Frontal cortex (tissue), 4 donors: ENCODE data around the gene PLXNC1. TPM values are rescaled to one million over a fixed set of nuclear protein-coding genes. Genes with fewer than 3 reads are reported as not detected.

ENCODE experiments used
- DNase-seq, 2 donors: peaks; one replicate each; pipeline ENCODE4 v3.0.0; 2012; ENCODE audit warnings: low spot score in 2 of 2
- FAIRE-seq: peaks from 2 replicates; lab custom pipeline; 2012; peaks lifted over from hg19 to GRCh38; lab: Jason Lieb, UNC
- total RNA-seq: library from RNA; depleted of rRNA; stranded (reverse); fragments of >200 nt; gene quantifications from one replicate; pipeline ENCODE4 v1.2.3, GENCODE V29; 2014
- donor health status: control.
- donor health status: control.
- donor health status: control.

The PLXNC1 gene
- total RNA-seq, 1 donor from 2014 or later, result 81.1 TPM

- no peak for FAIRE-seq
- DNase-seq, result peak in 1 of 2 donors; percentile 21
Measured at GRCh38 chr12:94277426-94278000, 129.1 kb downstream of the PLXNC1 start.

- no peak for DNase-seq
- FAIRE-seq, result no peak
Measured at GRCh38 chr12:94280063-94280462, 131.7 kb downstream of the PLXNC1 start.

GRCh38 chr12:94282675-94283074 is 134.3 kb downstream of the PLXNC1 start:
- FAIRE-seq, result no peak
- no peak for DNase-seq

- DNase-seq, result no peak
- FAIRE-seq, result no peak
Measured at GRCh38 chr12:94284046-94284445, 135.7 kb downstream of the PLXNC1 start.

GRCh38 chr12:94284859-94285258 is 136.5 kb downstream of the PLXNC1 start:
- FAIRE-seq, result no peak

GRCh38 chr12:94285943-94286582 is 137.7 kb downstream of the PLXNC1 start:
- no peak for DNase-seq
- FAIRE-seq, result no peak

More at GRCh38 chr12:94284859-94285258, 136.5 kb downstream of the PLXNC1 start:
- no peak for DNase-seq

- no peak for FAIRE-seq
- DNase-seq, result no peak
Measured at GRCh38 chr12:94286583-94287244, 138.3 kb downstream of the PLXNC1 start.

- no peak for FAIRE-seq
- DNase-seq, result no peak
Measured at GRCh38 chr12:94287245-94287628, 138.9 kb downstream of the PLXNC1 start.

GRCh38 chr12:94289461-94290312 is 141.3 kb downstream of the PLXNC1 start:
- FAIRE-seq, result no peak
- DNase-seq, result peak in 1 of 2 donors; percentile 29

GRCh38 chr12:94290353-94290752 is 142.0 kb downstream of the PLXNC1 start:
- FAIRE-seq, result no peak
- no peak for DNase-seq

- DNase-seq (no peak), FAIRE-seq (no peak)
Measured at GRCh38 chr12:94297096-94297699, 148.8 kb downstream of the PLXNC1 start.

- no peak for FAIRE-seq
- DNase-seq, result no peak
Measured at GRCh38 chr12:94297876-94298505, 149.6 kb downstream of the PLXNC1 start.

GRCh38 chr12:94299846-94300245 is 151.5 kb downstream of the PLXNC1 start:
- FAIRE-seq, result no peak

GRCh38 chr12:94304012-94304411 is 155.6 kb downstream of the PLXNC1 start:
- no peak for FAIRE-seq

More at GRCh38 chr12:94299846-94300245, 151.5 kb downstream of the PLXNC1 start:
- DNase-seq, result no peak

GRCh38 chr12:94304566-94305061 is 156.2 kb downstream of the PLXNC1 start:
- DNase-seq, result no peak

More at GRCh38 chr12:94304012-94304411, 155.6 kb downstream of the PLXNC1 start:
- DNase-seq, result no peak

GRCh38 chr12:94305130-94305957 is 157.0 kb downstream of the PLXNC1 start:
- no peak for DNase-seq
- FAIRE-seq, result no peak

More at GRCh38 chr12:94304566-94305061, 156.2 kb downstream of the PLXNC1 start:
- no peak for FAIRE-seq

- DNase-seq (no peak), FAIRE-seq (no peak)
Measured at GRCh38 chr12:94308612-94309011, 160.2 kb downstream of the PLXNC1 start.

- no peak for FAIRE-seq
- DNase-seq, result no peak
Measured at GRCh38 chr12:94309373-94309772, 161.0 kb downstream of the PLXNC1 start.
